NCI-H1048 (cell line): ENCODE results near the gene AGXT2.

ENCODE experiments used
- DNase-seq: peaks from one replicate; lab custom pipeline; 2025; lab: John Stamatoyannopoulos, UW

Gene AGXT2, protein sequence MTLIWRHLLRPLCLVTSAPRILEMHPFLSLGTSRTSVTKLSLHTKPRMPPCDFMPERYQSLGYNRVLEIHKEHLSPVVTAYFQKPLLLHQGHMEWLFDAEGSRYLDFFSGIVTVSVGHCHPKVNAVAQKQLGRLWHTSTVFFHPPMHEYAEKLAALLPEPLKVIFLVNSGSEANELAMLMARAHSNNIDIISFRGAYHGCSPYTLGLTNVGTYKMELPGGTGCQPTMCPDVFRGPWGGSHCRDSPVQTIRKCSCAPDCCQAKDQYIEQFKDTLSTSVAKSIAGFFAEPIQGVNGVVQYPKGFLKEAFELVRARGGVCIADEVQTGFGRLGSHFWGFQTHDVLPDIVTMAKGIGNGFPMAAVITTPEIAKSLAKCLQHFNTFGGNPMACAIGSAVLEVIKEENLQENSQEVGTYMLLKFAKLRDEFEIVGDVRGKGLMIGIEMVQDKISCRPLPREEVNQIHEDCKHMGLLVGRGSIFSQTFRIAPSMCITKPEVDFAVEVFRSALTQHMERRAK

DNA sequence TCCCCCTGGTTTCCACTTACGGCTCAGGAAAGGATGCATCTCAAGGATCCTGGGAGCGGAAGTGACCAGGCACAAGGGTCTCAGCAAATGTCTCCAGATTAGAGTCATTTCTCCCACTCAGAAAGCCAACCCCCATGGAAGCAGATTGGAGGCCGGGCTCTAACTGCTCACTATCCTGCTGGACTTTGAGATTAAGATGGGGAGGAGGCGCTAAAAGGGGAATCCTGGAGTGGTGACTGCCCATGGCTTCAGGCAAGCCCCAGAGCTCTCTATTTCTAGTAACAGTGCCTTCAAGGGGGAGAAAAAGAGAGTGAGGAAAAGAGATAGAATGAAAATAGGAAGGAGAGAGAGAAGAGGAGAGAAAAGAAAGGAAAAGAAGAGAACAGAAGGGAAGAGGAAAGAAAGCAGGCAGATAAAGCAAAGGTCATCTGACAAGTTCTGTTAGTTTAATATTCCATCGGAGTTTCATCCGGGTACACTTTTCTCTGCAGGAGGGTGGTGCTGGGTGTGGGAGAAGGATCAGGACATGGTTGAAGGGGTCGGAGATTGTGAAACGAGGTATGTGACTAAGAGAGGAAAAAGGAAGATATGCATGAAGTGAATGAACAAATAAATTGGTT lies at the start of gene AGXT2:
Gene AGXT2, minus strand, starts transcription at position 165 of the 620 bp plus-strand sequence. Its CDS starts 57 bp downstream, at position 108.
- DNase-seq: no peak

DNA sequence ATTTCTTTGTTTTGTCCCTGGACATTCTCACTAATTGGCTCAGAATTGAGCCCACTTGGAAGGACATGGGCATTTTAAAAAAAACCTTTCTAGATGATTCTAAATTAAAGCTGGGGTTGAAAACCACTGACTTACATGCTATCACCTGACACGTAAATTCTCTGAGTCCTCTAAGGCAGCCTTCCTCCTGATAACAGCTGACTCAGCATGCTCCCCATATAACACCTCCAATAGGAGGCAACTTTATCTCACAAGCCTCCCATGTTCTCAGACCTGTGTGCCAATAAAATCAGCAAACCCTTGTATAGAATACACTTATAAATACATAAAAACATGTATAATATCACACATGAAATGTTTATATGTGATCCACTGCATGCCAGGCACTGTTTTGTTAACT lies 49.2 kb upstream of the AGXT2 start:
- DNase-seq: no peak

DNA sequence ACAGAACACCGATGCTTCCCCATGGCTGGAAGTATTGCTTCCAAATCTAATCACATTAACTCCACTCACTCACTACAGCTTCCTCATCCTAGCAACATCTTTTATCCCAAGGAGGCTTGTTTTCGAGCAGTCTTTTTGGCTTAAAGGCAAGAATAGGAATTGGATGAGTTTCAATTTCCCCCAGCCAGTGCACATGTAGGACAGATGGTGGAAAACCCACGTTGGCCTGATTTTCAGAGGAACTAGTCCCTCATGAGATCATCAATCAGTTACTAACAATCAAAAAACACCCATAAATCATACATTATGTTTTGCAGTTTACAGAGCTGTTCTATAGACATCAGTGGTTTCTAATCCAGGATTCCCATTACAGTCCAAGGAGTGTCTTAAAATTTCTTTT lies 48.5 kb upstream of the AGXT2 start:
- no peak for DNase-seq

DNA sequence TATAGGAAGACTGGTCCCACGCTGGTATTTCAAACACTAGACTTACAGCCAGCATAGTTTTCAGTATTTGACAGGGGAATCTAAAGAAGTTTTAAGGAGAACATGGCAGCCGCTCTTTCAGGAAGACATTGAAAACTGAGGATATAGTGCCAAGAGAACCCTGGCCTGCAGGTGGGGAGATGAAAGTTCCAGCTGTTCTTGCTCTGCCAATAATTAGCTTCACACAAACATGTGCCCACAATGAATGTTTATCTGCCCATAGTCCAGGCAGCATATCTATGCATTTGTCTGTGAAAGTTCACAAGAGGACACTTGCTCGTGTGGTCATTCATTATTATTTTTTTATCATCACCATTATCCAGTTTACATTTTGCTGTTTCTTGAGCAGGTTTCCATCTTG lies 47.6 kb upstream of the AGXT2 start:
- DNase-seq: no peak

DNA sequence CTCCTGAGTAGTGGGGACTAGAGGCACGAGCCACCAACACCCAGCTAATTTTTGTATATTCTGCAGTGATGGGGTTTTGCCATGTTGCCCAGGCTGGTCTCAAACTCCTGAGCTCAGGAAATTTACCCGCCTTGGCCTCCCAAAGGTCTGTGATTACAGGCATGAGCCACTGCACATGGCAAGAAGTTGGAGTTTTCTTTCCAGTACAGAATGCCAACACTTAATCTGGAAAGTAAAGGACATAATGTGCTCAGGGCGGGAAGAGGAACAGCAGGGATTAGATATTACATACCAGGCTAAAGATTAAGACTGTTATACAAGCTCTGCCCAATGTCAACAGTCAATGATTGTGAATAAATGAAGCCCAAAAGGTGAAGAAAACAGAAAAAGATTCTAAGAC lies 47.2 kb upstream of the AGXT2 start:
- DNase-seq: no peak

DNA sequence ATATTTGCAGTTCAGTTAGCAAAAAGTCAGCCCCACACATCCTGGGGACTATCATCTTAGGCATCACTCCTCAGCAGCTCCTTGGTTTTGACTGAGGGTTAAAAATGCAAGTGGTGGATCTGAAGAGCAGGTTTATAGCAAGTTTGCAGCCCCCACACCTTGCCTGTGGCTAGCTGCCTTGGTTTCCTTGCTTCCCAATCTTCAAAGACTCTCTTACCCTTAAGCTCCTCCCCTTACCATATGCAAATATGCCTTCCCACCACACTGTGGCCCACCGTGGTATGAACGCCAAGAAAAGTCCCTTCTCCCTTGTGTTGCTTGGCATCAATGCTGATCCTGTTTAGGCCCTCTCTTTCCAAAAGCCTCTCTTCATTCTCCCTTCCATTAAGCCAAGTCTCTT lies 45.0 kb upstream of the AGXT2 start:
- DNase-seq: no peak

DNA sequence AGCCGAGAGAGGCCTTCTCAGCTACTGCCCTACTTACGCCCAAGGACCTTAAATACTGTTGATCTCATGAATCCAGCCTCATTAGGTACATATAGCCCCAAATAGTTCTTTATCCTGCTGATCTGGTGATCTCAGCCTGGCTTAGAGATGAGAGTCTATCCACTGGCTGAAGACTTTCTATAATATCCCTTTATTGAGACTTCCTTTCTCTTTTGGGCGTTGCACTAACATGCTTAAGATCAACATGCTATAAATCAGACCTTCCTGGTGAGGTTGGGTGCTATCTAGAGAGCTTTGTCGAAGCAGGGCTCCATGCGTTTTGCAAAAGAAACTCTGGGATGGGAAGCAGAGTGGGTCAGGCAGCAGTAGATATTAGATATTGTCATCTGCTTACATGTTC lies 44.0 kb upstream of the AGXT2 start:
- no peak for DNase-seq

DNA sequence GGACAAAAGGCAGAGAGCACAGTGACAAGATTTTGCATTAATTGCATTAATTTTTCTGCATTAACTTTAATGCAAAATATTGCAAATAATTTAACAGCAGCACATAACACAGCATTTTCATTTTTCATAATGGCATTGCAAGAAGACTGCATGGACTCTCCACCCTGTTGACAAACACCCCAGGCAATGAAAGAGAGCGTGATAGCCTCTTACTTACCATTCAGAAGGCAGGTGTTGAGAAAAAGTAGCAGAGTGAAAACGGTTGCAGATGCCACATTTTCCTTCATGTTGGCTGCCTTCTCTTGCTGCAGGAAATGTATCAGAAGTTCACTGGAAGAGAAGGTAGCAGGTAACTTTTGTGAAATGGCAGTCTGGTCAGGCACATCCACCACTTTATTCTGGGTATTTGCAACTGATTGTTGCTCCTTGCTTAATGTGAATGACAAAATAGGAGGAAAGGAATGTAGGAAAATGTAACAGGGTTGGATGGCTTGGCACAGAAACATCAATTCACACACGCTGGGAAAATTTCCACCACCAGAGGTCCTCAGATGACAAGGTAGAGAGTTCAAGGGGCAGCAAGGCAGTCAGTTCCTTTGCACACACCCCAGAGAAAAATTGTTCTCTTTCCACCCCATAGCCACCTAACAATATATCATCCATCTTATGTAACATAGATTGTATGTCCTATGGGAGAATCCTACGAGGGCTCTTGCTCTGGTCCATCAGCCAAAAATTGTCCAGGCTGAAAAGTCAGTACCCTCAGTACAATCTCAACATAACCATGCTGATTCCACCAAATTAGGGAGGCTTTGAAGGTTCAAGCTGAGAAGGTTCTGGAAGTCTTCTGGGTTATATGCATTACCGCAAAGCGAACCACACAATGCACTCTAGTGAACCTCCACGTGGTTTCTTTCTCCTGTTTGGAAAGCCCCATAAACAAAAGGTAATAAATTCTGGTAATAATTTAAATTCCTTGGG lies 41.9 kb upstream of the AGXT2 start:
- DNase-seq: peak; percentile 3

DNA sequence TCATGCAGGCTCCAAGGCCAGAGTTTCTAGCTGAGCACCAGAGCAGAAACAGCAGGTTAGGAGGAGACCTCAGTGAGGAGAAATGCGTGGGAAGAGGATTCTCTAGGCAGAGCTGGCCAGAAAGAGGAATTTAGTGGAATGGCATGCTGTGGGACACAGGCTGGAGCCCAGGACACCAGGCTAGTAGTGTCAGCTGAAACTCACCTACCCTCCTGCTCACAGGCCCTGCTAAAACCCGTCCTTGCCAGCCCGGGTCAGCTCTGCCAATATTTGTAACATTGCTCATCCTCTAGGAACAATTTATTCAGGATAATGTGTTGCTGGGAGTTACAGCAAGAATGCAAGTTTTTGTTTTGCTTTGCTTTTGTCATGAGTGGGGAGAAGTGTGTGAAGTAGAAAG lies 40.2 kb upstream of the AGXT2 start:
- DNase-seq: no peak

DNA sequence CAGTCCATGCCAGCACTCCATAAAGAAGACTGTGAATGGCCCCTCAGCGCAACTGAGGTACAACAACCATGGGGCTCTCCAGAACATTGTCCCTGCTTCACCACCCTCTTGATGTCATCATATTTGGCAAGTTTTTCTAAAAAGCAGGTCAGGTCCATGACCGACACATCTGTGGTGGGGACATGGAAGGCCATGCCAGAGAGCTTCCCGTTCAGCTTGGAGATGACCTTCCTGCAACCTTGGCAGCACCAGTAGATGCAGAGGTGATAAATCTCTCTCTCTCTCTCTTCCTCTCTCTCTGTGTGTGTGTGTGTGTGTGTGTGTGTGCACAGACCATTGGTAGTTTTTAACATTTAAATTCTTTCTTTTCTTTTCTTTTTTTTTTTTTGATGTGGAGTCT lies 35.4 kb upstream of the AGXT2 start:
- no peak for DNase-seq

DNA sequence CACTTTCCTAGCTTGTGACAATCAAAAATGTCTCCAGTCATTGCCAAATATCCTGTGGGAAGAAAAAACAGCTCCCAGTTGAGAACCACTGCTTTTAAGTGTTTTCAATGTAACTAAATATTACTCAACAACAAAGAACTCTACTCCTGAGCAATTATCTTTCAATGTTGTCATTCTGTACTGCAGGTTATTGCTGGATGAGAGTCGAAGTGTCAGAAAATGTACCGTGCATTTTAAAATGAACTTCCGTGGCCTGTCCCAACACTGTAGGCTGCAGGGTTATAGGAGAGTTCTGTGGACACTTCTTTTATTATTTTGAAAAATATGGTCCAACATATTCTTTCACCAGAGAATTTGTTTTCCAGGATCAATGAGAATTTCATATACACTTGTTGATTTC lies 34.8 kb upstream of the AGXT2 start:
- DNase-seq: no peak

DNA sequence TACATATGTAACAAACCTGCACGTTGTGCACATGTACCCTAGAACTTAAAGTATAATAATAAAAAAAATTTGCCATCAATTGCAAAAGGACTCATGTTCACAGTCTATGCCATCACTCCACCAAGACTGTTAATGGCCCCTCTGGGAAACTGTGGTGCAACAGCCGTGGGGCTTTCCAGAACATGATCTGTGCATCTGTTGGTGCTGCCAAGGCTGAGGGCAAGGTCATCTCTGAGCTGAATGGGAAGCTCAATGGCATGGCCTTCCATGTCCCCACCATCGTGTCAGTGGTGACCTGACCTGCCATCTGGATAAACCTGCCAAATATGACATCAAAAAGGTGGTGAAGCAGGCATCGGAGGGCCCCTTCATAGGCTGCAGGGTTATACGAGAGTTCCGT lies 33.4 kb upstream of the AGXT2 start:
- DNase-seq: no peak

DNA sequence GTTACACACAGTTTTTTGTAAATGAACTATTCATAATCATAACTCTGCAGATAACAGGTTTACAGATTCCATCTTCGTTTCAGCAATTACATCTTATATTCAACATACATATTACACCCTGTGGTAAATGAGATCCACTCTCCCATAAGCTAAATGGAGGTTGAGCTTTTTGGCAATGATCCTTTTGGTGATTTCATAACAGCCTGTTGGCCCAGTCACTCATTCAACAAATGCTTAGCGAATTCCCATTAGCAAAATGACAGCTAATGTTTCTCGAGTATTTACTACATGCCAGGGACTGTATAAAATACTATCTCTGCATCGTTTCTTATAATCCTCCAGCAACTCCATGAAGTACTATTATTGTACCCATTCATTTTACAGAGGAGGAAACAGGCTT lies 25.4 kb upstream of the AGXT2 start:
- no peak for DNase-seq

DNA sequence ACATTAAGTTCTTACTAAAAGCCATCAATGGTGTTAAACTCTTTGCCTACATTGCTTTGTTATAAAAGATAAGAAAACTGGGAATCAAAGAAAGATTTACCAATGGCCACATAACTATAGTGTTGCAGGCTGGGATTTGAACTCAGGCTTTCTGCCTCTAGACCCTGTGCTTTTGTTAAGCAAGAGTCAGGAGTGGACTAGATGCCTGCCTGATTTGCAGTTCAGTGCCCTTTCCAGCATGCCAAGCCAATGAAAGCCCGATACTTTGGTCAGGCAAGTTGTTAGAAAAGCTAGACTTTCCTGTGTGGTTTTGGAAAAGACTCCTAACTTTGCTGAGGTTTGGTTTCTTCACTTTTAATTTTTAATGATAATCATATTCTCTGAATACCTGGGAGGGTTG lies 21.4 kb upstream of the AGXT2 start:
- no peak for DNase-seq

DNA sequence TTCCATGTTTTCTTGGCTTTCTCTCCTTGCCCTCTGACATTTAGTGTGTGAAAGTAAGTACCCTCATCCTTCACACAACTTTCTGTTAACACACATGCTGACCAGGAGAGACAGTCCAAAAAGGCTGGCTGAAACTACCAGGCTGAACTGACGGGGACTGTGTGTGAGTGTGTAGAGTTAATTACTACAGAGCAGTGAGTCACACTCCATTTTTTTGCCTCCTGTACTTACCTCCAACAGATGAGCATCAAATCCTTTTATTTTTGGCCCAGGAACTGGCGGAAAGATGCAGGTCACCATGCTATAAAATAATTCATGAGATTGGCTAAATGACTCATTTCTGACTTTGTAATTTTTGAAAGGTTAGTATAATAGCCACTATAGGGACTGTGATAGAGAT lies 20.2 kb upstream of the AGXT2 start:
- no peak for DNase-seq

DNA sequence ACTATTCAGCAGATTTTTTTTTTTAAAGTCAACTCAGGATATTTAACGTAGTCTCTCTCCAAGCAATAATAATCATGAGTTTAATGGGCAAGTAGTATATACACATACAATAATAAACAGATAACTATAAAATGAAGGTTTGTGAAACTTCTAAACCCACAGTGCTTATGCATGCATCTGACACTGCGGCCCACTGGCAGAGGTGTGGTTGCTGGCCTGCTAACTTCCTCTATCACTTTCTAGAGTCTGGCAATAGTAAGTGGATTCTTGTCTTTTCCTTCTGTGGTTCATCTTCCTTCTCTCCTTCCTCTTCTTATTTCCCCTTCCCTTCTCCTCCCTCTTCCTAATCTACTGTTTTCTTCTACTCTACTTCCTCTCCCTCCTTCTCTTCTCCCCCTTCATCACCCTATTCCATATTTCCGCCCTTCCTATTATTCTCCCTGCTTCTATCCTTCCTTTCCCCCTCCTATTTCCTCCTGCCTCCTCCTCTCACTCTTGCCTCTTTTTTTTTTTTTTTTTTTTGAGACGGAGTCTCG lies 18.6 kb upstream of the AGXT2 start:
- no peak for DNase-seq

DNA sequence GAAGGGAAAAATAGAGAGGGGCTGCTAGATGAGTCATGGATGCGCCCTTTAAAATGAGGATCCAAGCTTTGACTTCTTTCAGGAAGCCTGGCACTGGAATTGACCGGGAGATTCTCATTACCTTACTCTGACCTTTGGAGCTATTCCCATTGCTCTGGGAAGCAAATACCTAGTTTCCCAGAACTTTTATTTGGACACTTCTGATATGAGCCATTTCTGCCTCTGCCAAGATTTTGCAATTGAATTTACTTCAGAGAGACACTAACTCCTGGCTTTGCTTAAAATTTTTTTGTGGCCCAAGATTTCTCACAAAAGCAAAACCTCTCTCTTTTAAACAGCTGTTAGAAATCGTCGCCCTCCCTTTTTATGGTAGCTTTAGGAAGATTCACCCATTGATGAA lies 15.7 kb upstream of the AGXT2 start:
- no peak for DNase-seq

DNA sequence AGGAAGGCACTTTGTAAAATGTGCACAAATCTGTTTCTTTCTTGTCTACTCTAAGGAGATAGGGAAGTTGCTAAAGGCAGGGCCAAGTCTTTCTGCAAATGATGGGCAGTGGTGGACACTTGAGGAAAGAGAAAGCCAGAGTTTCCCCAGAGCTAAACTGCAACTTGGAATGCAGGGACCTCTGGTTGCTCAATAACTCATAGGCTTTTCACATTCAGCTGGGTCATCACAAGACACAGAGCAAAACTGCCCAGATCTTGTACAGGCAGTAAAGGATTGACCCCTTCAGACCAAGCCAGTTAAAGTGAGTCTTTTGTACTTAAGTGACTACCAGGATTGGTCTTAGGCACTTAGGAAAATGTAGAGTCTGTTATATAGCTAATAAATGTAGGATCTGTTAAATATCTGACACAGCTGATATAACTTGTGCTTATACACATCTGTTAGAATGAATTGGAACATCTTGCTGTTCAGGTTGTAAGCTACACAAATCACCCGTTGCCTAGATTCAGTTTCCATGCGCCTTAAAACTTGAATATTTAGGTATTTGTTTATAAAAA lies 13.5 kb upstream of the AGXT2 start:
- DNase-seq: no peak

DNA sequence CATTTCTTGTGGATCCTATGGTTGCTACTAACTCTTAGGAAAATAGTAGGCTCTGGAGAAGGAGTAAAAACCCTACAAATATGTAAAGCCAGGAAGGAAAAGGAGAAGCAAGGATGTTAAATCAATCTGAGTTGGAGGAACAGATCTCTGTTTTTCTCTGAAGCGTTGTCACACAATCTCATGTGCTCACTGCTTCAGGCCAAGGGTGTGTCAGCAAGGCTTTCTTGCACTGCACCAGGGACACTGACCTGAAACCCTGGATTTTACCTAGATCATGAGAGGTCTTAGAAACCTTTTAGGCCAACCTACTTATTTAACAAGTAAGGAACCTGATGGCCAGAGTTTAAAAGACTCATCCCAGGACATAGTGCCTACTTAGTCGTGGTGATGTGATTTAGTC lies 12.5 kb upstream of the AGXT2 start:
- DNase-seq: no peak

DNA sequence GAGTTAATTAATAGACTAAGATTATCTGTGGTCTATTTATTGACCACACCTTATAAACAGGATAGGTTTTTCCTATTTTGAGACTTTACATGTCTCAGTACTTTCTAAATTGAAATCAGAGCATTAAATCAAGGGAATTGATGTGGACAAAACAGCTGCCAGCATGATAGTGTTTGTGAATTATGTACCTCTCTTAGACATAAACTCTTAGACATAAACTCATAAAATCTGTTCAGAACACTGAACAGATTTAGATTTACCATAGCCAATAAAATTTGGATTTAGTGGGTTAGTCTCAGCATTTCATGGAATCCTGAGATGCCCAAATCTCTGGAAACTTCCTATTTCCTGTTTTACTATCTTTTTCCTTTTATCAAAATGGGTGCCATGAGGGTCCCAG lies 11.5 kb upstream of the AGXT2 start:
- no peak for DNase-seq

DNA sequence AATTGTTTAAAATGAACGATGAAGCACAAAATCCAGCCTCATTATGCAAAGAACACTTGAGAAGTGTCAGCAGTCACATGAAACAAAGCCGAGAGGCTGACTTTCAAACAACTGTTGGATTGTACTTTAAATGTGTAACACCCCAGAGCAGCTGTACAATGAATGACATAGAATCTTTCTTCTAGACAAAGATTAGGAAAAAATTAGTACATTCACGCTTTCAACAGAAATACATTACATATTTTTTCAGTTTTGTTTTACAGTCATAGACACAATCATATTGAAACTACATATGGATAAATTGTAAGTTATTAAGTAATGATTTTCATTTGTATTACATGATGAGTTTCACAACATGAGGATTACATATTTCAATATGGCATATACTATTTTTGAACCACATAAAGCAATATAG lies 10.6 kb upstream of the AGXT2 start:
- no peak for DNase-seq

DNA sequence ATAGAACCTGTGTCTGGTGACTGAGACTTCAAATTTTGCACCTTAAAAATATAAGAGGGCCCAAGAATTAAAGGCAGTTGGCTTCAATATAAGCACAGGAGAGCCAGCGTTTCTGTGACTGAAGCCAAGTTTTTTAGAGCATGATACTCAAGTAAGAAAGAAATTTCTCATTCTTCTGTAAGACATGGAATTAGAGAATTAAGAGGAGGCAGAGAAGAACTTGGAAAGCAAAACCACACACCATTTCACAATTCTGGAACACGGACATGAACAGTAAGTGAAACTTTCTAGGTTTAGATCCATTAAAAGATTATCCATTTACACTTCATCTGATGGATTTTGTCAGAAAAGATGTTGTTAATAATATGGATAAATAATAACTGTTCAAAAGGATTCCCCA lies 8.9 kb upstream of the AGXT2 start:
- DNase-seq: no peak
